Measurements from ENCODE around the gene AGTPBP1.

AGTPBP1 gene

DNA sequence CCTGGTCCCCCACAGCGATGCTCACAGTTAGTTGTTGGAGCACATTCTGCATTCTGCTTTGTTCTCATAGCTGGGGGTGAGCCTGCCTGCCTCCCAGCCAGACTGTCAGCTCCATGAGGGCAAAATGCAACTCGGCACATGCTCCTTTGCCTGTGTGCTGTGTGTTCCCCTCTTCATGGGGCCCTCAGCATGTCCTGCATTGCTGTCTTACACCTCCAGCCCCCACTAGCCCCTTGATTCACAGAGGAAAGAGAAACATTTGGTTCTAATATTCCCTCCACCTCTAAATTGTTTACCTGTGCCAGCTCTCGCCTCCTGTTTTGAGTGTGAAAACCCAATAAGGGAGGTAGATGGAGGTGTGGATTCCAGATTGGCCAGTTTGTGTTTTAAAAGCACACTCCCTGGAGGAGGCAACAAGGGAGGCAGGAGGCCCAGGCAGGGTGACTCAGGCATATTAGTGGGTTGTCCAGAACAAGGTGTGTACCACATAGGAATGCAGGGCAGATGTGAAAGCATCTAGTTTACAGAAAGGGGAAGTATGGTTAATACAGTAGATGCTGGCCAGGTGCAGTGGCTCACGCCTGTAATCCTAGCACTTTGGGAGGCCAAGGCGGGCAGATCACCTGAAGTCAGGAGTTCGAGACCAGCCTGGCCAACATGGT, 224.6 kb downstream of the AGTPBP1 start:
- no peak overlapping the region for H2AFZ ChIP-seq (ENCODE audit: low read depth)

DNA sequence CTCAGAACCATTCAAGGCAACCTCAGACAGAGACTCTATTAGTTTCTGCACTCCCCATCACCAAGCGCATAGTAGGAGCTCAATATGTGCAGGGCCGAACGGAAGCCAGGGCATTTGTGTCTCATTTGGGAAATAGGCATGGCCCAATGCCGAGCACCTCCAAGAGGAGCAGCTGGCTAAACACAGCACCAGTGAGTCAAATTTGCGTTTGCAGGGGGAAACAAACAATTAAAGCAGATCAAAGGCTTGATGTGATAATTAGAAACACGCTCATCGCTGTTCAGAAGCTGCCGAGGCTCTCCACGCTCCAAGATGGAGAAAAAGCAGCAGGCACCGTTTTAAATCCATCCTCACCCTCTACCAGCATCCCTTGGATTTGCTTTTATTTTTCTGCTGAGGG, 225.3 kb downstream of the AGTPBP1 start:
- no peak overlapping the region for H3K4me2 ChIP-seq
- H2AFZ ChIP-seq (ENCODE audit: low read depth): no peak overlapping the region
- H3K79me2 ChIP-seq (ENCODE audit: insufficient read depth, low read depth): no peaks in the 10 kb centered on the region
- H3K36me3 ChIP-seq (ENCODE audit: insufficient read depth): no peaks in the 10 kb centered on the region
- no peaks in the 10 kb centered on the region for H3K4me1 ChIP-seq (ENCODE audit: low read depth, poor library complexity, severe bottlenecking)
- TF ChIP-seq, protein P1, sequence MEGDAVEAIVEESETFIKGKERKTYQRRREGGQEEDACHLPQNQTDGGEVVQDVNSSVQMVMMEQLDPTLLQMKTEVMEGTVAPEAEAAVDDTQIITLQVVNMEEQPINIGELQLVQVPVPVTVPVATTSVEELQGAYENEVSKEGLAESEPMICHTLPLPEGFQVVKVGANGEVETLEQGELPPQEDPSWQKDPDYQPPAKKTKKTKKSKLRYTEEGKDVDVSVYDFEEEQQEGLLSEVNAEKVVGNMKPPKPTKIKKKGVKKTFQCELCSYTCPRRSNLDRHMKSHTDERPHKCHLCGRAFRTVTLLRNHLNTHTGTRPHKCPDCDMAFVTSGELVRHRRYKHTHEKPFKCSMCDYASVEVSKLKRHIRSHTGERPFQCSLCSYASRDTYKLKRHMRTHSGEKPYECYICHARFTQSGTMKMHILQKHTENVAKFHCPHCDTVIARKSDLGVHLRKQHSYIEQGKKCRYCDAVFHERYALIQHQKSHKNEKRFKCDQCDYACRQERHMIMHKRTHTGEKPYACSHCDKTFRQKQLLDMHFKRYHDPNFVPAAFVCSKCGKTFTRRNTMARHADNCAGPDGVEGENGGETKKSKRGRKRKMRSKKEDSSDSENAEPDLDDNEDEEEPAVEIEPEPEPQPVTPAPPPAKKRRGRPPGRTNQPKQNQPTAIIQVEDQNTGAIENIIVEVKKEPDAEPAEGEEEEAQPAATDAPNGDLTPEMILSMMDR (conservative IDR thresholded peaks at IDR 0.05; ENCODE audit: low read depth, low read length): no peak
- no peak overlapping the region for H3K27ac ChIP-seq
- no peak overlapping the region for H3K4me3 ChIP-seq (IDR thresholded peaks at IDR 0.05; ENCODE audit: insufficient read depth, low read depth, low read length)
- no peak overlapping the region for H3K9ac ChIP-seq
- no peaks in the 10 kb centered on the region for H4K20me1 ChIP-seq (ENCODE audit: insufficient read depth)
- no peaks in the 10 kb centered on the region for H3K27me3 ChIP-seq (ENCODE audit: insufficient read depth, low read depth)

More for the DNA sequence above, 224.6 kb downstream of the AGTPBP1 start:
- H4K20me1 ChIP-seq (ENCODE audit: insufficient read depth): no peaks in the 10 kb centered on the region
- H3K36me3 ChIP-seq (ENCODE audit: insufficient read depth): no peaks in the 10 kb centered on the region
- TF ChIP-seq, protein P1 (conservative IDR thresholded peaks at IDR 0.05; ENCODE audit: low read depth, low read length): no peak
- H3K4me1 ChIP-seq (ENCODE audit: low read depth, poor library complexity, severe bottlenecking): no peaks in the 10 kb centered on the region
- no peak overlapping the region for H3K4me3 ChIP-seq (IDR thresholded peaks at IDR 0.05; ENCODE audit: insufficient read depth, low read depth, low read length)
- H3K4me2 ChIP-seq: no peak overlapping the region
- no peaks in the 10 kb centered on the region for H3K27me3 ChIP-seq (ENCODE audit: insufficient read depth, low read depth)
- no peak overlapping the region for H3K27ac ChIP-seq
- no peaks in the 10 kb centered on the region for H3K79me2 ChIP-seq (ENCODE audit: insufficient read depth, low read depth)
- H3K9ac ChIP-seq: no peak overlapping the region

GRCh38 chr9:85515021-85515420, 226.7 kb downstream of the AGTPBP1 start:
- Histone ChIP-seq H3K36me3 (ENCODE audit: insufficient read depth) (no peaks in the 10 kb centered on the region), H3K4me2 (no peak overlapping the region), H2AFZ (ENCODE audit: low read depth) (no peak overlapping the region), H3K27me3 (ENCODE audit: insufficient read depth, low read depth) (no peaks in the 10 kb centered on the region), H4K20me1 (ENCODE audit: insufficient read depth) (no peaks in the 10 kb centered on the region), H3K79me2 (ENCODE audit: insufficient read depth, low read depth) (no peaks in the 10 kb centered on the region), H3K27ac (no peak overlapping the region), H3K4me3 (IDR thresholded peaks at IDR 0.05; ENCODE audit: insufficient read depth, low read depth, low read length) (no peak overlapping the region), H3K4me1 (ENCODE audit: low read depth, poor library complexity, severe bottlenecking) (no peaks in the 10 kb centered on the region), H3K9ac (no peak overlapping the region)
- TF ChIP-seq, protein P1 (conservative IDR thresholded peaks at IDR 0.05; ENCODE audit: low read depth, low read length): no peak

DNA sequence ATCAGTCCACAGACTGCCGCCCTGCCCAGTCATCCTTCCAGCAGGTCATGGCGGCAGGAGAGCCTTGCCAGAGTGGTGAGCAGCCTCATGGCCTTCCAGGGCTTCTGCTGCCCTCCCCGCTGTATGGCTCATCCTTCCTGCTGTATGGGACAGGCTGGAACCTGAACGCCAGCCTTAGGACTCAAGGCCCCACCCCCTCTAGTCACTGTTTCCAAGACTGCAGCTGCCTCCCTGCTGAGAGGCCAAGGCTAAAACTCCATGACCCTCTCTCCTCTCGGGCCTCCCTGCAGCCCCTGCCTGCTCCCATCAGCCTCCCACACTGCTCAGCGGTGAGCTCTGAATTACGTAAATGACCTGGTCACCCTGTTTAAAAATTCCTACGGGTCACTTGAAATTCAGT, 227.5 kb downstream of the AGTPBP1 start:
- Histone ChIP-seq H3K4me1 (ENCODE audit: low read depth, poor library complexity, severe bottlenecking) (no peaks in the 10 kb centered on the region), H3K9ac (no peak overlapping the region), H3K4me3 (IDR thresholded peaks at IDR 0.05; ENCODE audit: insufficient read depth, low read depth, low read length) (no peak overlapping the region), H4K20me1 (ENCODE audit: insufficient read depth) (no peaks in the 10 kb centered on the region), H3K4me2 (no peak overlapping the region), H3K36me3 (ENCODE audit: insufficient read depth) (no peaks in the 10 kb centered on the region), H3K79me2 (ENCODE audit: insufficient read depth, low read depth) (no peaks in the 10 kb centered on the region), H2AFZ (ENCODE audit: low read depth) (no peak overlapping the region), H3K27ac (no peak overlapping the region), H3K27me3 (ENCODE audit: insufficient read depth, low read depth) (no peaks in the 10 kb centered on the region)
- TF ChIP-seq, protein P1 (conservative IDR thresholded peaks at IDR 0.05; ENCODE audit: low read depth, low read length): no peak
